ENCODE data around the gene ZNF384.

The ZNF384 gene

GRCh38 chr12:6653342-6653741 is 35.8 kb downstream of the ZNF384 start:
- DNase-seq: no peak

DNA sequence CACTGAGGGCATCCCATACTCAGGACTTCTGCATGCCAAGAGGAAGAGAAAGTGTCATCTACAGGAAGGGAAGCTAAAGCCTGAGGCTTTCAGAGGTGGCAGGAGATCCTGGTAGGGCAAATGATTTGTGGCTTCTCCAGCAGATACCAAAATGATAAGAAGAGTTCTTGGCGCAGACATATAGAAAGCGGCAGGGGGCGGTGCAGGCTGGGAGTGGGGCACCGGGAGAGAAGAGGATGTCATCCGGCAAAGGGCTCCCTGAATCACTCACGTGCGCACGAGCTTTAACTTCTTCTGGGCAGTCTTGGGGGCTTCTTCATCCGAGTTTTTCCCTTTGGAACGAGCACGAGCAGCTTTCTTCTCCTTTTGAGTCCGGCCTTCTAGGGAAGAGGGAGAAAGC is 36.8 kb downstream of the ZNF384 start:
- DNase-seq: no peak

GRCh38 chr12:6650832-6651231 is 38.3 kb downstream of the ZNF384 start:
- no peak for DNase-seq

DNA sequence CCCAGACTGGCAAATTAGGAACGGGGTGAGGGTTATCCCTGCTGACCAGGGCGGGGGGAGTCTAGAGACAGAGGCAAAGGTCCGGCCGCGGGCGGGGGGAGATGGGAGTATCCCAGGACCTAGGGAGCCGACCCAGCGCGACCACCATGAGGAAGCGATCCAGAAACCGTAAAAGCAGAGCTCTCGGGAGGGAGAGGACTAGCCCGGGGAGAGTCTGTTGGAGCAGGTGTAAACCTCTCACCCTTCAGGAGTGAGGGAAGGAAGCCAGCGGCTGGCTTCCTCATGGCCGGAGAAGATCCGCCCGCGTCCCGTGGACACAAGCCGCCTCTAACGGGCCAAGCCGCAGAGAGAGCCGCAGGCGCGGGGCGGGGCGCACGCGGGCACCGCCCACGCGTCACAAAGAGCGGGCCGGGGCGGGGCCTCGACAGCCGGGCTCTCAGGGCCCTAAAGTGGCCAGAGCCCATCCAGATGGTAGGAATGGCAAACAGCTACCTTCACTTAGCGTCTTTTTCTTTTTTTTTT is 42.0 kb downstream of the ZNF384 start, which contains the start of gene ACRBP:
ACRBP (minus strand) TSS at position 350 of the 522 bp plus-strand sequence; CDS start at position 284, 66 bp downstream.
- DNase-seq: no peak

- no peak for DNase-seq
Measured at GRCh38 chr12:6646276-6647082, 42.7 kb downstream of the ZNF384 start.

DNA sequence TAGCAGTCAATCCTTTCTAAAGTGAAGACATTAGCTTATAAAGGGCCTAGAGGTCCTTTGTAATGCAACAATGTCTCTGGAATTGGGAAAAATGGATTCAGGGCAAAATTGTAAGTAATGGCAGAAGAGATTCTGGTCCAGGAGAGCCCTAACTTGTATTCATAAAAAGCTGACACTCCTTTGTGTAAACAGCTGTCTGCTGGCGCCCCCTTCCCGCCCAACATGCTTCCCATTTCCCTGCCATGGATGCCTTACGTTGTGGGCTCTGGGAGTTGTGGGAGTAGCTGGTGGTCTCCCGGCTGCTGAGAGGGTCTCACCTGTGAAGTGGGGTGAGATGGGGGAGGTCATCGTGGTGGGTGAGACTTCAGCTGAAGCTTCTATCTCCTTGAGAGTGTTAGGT is 44.3 kb downstream of the ZNF384 start:
- no peak for DNase-seq

DNA sequence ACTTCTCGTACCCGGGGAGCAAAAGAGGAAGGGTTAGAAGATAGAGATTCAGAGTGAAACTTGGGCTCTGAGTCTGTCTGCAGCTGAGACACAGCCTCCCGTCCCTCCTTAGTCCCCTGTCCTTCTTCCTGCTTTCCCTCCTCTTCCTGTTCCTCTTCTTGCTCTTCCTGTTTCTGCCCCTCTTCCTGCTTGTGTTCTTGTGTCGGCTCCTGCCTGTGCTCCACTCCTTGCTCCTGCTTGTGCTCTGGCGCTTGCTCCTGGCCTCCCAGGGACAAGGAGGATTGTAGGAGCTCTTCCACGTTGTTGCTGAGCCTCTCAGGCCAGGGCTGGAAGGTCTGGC is 44.9 kb downstream of the ZNF384 start:
- no peak for DNase-seq

DNA sequence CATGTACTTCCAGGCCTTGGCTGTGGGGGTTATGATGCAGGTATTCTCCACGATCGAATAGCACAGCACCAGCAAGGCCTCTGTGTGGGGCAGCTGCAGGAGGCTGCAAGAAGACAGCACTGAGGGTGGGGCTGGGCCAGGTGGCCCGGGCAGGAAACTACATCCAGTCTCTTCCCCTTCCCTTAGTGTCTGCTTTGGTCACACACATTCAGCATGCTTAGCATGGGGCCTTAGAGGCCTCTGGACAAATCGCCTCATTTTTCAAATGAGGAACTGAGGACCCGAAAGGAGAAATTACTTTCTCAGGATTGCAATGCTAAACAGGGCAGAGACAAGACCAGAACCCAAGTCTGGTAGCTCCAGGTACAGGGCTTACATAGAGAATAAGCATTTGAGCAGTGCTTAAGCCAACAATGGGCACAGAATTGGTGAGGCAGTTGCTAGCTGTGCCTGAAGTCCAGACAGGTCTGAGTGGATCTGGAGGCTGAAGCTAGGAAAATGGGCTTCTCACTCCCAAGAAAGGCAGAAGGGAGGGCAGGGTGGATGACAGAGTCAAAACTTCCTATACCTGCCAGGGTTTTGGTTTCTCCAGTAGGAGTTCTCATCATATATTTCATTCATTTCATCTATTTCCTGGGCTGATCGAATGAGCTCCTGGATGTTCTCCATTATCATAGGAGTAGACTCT is 45.5 kb downstream of the ZNF384 start:
- DNase-seq: no peak

- no peak for DNase-seq
Measured at GRCh38 chr12:6641131-6641530, 48.0 kb downstream of the ZNF384 start.

DNA sequence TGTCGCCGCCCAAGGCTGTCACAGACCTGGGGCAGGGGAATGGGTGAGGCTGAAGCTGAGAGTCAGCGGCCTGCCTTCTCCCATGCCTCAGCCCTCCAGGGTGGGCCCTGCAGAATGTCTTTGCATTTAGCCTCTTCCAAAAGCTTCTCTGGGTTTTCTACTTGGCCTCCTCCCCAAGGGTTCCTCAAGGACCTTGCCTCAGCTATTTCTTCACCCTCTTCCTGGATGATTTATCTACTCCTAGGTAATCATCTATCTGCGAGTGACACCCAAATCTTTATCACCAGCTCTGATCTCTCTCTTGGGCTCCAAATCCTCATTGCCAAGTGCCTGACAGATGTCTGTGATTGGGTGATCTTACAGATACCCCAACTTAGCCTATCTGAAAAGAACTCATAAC is 48.7 kb downstream of the ZNF384 start:
- no peak for DNase-seq

DNA sequence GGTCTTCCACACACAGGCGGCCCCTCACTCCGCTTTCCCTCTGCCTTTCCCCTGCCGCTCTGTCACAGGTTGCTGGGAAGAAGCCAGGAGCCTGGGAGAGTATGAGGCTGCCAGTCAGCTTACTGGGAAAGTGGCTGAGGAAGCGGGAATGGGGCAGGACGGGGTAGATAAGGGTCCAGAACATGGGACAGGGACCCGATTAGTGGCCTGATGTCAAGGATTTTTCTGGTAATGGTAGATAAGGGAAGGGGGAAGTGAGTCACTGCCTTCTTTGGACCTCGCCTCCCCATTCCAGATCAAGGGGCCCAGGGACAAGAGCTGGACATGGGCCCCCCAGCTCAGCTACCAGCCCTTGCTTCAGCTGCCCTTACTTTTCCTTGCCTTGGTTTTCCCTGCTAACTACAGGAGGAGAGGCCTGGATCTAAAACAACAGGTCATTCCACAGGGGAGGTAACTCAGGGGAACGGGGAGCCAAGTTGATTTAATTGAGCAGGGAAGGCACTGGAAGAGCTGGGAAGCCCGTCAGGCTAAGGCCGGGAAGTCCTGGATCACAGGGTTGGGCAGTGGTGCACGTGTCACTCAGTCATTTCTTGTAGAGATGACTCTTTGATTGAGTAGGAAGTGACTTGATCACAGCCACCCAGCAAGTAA is 49.9 kb downstream of the ZNF384 start:
- no peak for DNase-seq

DNA sequence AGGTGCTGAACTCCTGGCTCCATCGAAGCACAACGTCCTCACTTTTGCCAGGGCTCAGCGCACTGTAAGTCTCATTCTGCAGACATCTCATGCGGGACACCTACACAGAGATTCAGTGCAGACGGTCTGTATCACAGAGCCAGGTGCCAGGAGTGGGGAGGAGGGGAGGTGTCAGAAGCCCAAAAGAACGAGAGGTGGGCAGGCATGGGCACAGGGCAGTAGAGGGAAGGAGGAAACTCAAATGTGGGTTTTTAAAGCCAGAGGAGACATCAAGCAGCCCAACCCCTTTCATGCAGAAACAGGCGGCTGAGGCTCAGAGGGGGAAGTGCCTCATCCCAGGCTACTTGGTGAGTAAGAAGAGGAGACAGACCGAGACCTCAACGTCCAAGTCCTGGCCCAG is 50.9 kb downstream of the ZNF384 start:
- no peak for DNase-seq

DNA sequence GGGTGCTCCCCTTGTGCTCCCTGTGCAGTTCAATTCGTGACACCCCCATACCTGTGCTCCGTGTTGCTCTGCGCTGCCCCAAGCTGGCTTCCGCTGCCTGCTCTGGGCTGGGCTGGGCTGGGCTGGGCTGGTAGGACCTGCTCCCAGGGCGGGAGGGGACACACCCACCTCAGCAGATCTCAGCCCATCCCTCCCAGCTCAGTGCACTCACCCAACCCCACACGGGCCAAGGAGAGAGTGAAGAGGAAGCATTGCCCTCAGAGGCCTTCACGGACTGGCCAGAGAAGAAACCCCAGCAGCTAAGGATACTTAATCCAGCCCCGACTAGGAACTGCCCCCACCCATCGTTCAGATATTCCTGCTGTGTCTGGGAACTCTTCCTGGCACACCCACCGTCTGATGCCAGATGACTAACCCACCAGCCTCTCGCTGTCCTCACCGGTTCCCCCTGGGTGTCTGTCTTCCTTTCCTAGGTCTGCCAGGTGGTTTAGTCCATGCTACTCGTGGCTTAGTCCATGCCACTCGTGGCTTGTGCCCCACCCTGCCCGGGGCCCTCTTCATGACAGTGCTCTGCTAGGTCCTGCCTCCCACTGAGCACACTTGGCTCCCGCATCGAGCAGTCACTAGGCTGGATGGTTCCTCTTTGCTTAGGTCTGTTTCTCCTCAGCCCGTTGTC is 53.2 kb downstream of the ZNF384 start, which contains the start of gene LPAR5:
LPAR5 (minus strand) TSS at position 104 of the 676 bp plus-strand sequence. CDS start 14,711 bp downstream, outside the sequence.
- no peak for DNase-seq

DNA sequence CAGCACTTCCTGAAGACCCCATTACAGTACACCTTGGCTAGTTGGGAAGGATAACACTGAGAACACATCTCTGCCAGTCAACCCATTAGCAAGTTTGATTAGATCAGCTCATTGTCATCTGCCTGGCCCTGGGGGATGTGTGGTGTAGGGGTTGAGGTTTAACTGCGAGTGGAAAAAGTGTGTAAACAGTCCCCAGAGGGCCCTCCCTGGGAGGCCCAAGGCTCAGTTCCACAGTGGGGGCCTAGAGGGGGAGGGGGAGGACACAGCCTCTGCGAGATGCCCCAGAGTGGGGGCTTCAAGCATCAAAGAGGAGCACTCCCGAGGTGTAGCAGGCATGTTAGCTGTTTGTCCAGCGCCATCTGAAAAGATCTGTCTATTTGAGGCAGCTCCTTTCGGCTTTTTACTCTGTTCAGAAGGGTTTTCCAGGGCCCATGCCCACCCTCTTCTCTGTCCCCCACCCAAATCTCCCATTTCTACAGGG is 53.8 kb downstream of the ZNF384 start:
- DNase-seq: no peak

DNA sequence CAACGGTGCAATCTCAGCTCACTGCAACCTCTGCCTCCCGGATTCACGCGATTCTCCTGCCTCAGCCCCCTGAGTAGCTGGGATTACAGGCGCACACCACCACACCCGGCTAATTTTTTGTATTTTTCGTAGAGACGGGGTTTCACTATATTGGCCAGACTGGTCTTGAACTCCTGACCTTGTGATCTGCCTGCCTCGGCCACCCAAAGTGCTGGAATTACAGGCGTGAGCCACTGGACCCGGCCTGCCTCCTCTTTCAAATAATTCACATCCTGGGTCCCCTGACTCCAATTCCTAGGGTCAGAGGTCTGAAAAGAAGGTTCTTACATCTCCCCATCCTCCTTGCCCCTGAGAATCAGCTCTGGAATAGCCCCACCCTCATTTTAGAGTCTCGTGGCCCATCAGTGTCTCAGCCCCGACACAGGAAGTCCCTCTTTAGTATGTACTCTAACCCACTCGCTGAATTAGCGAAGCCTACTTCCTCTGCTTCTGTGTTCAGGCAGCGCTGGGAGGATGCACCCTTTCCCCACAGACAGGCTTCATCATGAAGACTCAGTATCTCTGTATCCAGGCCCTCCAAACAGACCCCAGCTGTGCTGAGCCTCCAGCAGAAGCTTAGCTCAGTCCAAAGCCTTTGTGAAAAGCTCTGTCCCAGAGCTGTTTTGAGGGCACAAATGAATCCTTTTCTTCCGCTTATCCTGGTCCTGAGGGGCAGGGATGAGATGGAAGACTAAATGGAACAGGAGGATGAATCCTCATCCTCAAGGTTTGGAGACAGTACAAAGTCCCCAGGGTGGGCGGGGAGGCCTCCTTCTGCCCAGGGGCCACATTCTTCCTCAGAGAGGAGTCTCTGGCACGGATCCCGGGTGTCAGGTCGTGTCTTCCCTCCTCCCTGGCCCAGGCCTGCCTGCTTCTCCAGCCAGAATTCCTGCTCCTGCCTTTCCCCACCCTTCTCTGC is 56.9 kb downstream of the ZNF384 start:
- no peak for DNase-seq

DNA sequence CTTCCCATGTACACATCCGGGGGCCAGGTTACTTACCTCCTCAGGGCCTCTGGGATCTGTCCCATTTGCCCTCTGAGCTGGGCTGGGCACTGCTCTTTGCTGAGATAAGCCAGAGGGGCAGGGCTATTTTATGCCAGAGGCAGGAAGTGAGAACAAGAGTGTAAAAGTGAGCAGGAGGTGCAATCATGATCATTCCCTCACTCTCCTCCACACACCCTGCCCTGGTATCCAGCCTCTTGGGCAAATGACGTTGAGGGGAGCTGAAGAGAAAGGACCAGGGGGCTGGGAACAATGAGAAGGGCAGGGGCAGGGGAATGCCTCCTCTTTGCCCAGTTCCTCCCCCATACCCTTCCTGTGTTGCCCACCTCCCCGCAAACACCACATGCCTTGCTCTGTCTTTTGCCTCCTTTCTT is 57.6 kb downstream of the ZNF384 start:
- no peak for DNase-seq

DNA sequence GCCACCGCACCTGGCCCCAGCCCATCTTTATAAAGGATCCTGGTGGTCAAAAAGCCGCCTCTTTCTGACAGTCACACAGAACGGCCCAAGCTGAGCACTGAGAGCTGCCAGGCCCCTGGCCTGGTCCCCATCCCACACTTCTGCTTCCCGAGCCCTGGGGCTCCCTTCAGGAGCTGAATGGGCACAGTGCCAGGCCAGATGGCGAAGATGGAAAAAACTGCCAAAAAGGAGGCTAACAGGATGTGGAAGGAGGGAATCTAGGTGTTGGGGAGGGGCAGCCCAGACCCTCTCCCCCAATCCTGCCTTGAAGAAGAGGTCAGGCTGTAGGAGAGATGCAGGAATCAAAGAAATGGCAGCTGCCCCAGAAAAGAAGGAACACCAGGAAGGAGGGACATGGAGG is 58.4 kb downstream of the ZNF384 start:
- no peak for DNase-seq

DNA sequence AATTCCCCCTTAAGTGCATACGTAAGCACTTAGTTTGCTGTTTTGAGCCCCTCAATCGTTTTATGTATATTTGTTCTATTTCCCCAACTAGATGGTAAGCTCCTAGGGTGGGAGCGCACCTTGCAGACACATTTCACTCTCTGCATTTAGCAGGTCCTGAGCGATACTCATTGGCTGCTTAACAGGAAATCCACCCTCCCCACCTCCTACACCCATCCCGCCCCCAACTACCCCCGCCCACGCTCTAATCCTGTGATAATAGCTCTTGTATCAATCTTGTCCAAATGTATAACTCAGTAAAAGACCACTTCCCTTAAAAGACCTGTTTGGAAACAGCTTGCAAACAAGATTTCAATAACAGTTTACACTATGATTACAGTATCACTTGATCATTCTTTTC is 61.6 kb downstream of the ZNF384 start:
- DNase-seq: no peak

DNA sequence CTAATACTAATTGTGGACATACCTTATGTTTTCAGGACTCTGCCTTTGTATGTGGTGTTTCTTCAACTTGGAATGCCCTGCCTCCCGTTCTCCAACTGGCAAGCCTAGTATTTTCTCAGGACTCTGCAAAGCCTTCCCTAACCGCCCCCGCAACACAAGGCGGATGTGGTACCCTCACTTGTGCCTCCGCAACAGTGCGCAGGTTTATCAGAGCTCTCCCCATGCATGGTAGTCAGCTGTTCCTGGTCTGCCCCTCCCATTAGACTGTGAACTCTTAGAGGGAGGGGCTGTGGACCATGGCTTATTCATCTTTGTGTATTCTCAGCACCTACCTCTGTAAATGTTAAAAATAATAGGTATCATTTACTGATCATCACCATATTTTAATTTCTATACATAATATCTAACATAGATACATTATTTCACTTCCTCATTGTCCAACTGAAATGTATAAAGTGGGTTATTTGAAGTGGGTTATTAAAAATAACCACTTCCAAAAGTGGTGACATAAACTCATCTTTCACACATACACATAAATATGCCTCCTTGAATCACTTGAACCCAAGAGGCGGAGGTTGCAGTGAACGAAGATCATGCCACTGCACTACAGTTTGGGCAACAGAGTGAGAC is 62.4 kb downstream of the ZNF384 start:
- DNase-seq: no peak

DNA sequence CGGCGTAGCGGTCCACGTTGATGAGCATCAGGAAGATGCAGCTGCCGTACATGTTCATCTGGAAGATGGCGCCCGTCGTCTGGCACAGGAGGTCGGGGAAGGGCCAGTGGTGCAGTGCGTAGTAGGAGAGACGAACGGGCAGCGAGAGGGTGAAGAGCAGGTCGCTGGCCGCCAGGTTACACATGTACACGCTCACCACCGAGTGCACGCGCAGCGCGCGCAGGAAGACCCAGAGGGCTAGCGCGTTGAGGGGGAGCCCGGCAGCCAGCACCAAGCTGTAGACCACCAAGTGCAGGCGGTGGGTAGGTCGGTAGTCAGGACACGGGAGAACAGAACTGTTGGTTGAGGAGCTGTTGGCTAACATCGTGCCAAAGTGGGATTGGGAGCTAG is 68.3 kb downstream of the ZNF384 start:
- DNase-seq: no peak

Data from GOT3 (cell line).